Body of pancreas (tissue), 4 donors: ENCODE measurements around the gene HERC4. TPM values are rescaled to one million over a fixed set of nuclear protein-coding genes. Genes with fewer than 3 reads are reported as not detected.

Experiments
- ATAC-seq: fragments of 150-250 bp; one replicate; pipeline ENCODE4 v1.9.1; 2016
- DNase-seq, 4 donors: peaks; one replicate each; pipeline ENCODE4 v3.0.0-alpha.2; 2019
- H3K27ac ChIP-seq, 4 donors: fragments of 200-600 bp; sonication (generic); 1 replicate in 3 of 4; 2 replicates in 1 of 4; pipeline versions ENCODE4 v1.5.1 to v1.6.1; 2016 to 2019; ENCODE audit warnings: mild to moderate bottlenecking in 1 of 4, mixed read lengths in 1 of 4, moderate library complexity in 1 of 4
- H3K27me3 ChIP-seq, 2 donors: fragments of 200-600 bp; sonication (generic); one replicate each; pipeline ENCODE4 v1.6.0; 2016; ENCODE audit warnings: mild to moderate bottlenecking in 1 of 2
- H3K36me3 ChIP-seq, 2 donors: fragments of 200-600 bp; sonication (generic); replicated peaks in 1 of 2; 2 replicates each; pipeline ENCODE4 v1.5.1; 2016; ENCODE audit warnings: low read depth in 2 of 2; ENCODE audit not compliant: insufficient read depth in 1 of 2
- H3K4me1 ChIP-seq: fragments of 200-600 bp; sonication (generic); one replicate; pipeline ENCODE4 v1.6.0; 2016
- H3K4me3 ChIP-seq, 2 donors: fragments of 200-600 bp; sonication (generic); 1 replicate in 1 of 2; 2 replicates in 1 of 2; pipeline ENCODE4 v1.5.1; 2016 to 2019
- H3K9me3 ChIP-seq, 3 donors: fragments of 200-600 bp; sonication (generic); 1 replicate in 2 of 3; 2 replicates in 1 of 3; pipeline ENCODE4 v1.5.1; 2016
- POLR2A ChIP-seq, 3 donors: fragments of 450-650 bp; IDR thresholded peaks; one replicate each; pipeline ENCODE4 v1.6.1; 2016; ENCODE audit warnings: antibody characterized with exemption in 3 of 3, mild to moderate bottlenecking in 2 of 3
- WGBS, 2 donors: methylation state at CpG; one replicate each; pipeline ENCODE4 v1.1.5; 2017; 5-methylcytosine and 5-hydroxymethylcytosine counted together
- intact Hi-C: fragments of 100-400 bp; cut with DNase I; formaldehyde crosslinking; loops from one replicate; pipeline ENCODE4 v1.15.1; 2023
- total RNA-seq, 2 donors: library from RNA; depleted of rRNA; stranded (reverse); fragments of >200 nt; gene quantifications; one replicate each; pipeline ENCODE4 v1.1.0, GENCODE V29; 2016
- TF ChIP-seq, protein P1 (sequence below), 7 experiments: fragments of 450-650 bp in 4 of 7; fragments of 200-600 bp in 3 of 7; sonication (generic) in 3 of 7; IDR thresholded peaks; one replicate each; pipeline ENCODE4 v1.5.1; 2016 to 2019; ENCODE audit warnings: antibody characterized with exemption in 7 of 7

Gene HERC4
- total RNA-seq, 2 donors from 2014 or later, result 21.4 to 42.8 TPM

- no peak for DNase-seq
- no peaks in the 10 kb centered on the region for H3K9me3 ChIP-seq
- intact Hi-C loops, result no loop called here
- H3K4me1 ChIP-seq, result no peaks in the 10 kb centered on the region
- H3K27me3 ChIP-seq, result no peaks in the 10 kb centered on the region
- no peak overlapping the region for H3K27ac ChIP-seq
- no peak overlapping the region for H3K4me3 ChIP-seq
- H3K36me3 ChIP-seq, result no peaks in the 10 kb centered on the region
- TF ChIP-seq, protein P1, sequence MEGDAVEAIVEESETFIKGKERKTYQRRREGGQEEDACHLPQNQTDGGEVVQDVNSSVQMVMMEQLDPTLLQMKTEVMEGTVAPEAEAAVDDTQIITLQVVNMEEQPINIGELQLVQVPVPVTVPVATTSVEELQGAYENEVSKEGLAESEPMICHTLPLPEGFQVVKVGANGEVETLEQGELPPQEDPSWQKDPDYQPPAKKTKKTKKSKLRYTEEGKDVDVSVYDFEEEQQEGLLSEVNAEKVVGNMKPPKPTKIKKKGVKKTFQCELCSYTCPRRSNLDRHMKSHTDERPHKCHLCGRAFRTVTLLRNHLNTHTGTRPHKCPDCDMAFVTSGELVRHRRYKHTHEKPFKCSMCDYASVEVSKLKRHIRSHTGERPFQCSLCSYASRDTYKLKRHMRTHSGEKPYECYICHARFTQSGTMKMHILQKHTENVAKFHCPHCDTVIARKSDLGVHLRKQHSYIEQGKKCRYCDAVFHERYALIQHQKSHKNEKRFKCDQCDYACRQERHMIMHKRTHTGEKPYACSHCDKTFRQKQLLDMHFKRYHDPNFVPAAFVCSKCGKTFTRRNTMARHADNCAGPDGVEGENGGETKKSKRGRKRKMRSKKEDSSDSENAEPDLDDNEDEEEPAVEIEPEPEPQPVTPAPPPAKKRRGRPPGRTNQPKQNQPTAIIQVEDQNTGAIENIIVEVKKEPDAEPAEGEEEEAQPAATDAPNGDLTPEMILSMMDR (IDR thresholded peaks at IDR 0.05), result no peak
- no peak for TF ChIP-seq POLR2A (IDR thresholded peaks at IDR 0.05)
- WGBS, 2 donors, result 54 to 66% methylated on average over 7 of the region's 7 CpGs
- no peak for ATAC-seq
These were observed 12.0 kb upstream of the HERC4 start for GRCh38 chr10:68086910-68087684.

DNA sequence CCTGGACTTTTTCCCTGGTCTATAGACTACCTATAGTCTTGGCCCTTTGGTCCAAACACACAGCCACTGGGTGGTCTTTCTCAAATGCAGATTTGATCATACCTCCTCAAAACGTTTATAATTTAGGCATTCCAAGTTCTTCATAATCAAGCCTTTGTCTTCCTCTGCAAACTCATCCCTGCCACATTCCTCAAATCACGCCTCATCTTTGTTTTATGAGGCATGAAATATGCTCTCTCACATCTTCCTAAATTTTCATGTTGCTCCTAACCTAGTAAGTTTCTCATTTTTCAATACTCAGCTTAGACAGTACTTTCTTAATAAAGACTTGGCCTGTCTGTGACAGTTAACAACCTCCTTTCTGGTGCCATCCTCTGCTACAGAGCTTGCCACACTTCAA lies 10.9 kb upstream of the HERC4 start:
- Histone ChIP-seq H3K4me3 (no peak overlapping the region), H3K9me3 (no peaks in the 10 kb centered on the region), H3K36me3 (no peaks in the 10 kb centered on the region), H3K27me3 (no peaks in the 10 kb centered on the region), H3K4me1 (no peaks in the 10 kb centered on the region), H3K27ac (no peak overlapping the region)
- DNase-seq (no peak), ATAC-seq (no peak)
- TF ChIP-seq POLR2A (IDR thresholded peaks at IDR 0.05), result no peak
- TF ChIP-seq, protein P1 (IDR thresholded peaks at IDR 0.05), result no peak
- intact Hi-C loops, result no loop called here
- WGBS, 2 donors, result 56 to 61% methylated on average over 2 of the region's 2 CpGs

GRCh38 chr10:68084469-68084868 lies 9.4 kb upstream of the HERC4 start:
- WGBS, 2 donors, result 86 to 87% methylated on average over 4 of the region's 4 CpGs
- no peak for ATAC-seq
- no peak overlapping the region for H3K27ac ChIP-seq
- no peaks in the 10 kb centered on the region for H3K9me3 ChIP-seq
- no peak for TF ChIP-seq POLR2A (IDR thresholded peaks at IDR 0.05)
- TF ChIP-seq, protein P1 (IDR thresholded peaks at IDR 0.05), result no peak
- H3K27me3 ChIP-seq, result no peaks in the 10 kb centered on the region
- DNase-seq, result no peak
- H3K4me1 ChIP-seq, result no peaks in the 10 kb centered on the region
- intact Hi-C loops, result no loop called here
- H3K36me3 ChIP-seq, result no peaks in the 10 kb centered on the region
- no peak overlapping the region for H3K4me3 ChIP-seq

DNA sequence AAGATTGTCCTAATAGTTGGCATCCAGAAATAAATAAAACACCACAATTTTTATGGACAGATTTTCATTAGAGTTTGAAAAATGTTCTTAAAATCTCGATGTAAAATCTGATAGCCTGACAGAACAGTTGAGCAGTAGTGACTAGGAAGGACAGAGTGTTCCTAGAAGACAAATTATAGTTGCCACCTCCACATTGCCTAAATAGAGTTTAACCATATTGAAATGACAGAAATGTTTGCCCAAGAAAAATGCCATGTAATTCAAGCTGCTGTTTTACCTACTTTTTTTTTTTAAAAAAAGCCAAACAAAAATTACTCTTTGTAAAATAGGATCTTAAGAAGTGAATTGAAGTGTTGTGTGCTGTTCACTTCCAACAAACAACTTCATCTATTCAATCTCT lies 8.9 kb upstream of the HERC4 start:
- DNase-seq (no peak), ATAC-seq (no peak)
- H3K27me3 ChIP-seq, result no peaks in the 10 kb centered on the region
- H3K9me3 ChIP-seq, result no peaks in the 10 kb centered on the region
- no peaks in the 10 kb centered on the region for H3K36me3 ChIP-seq
- H3K27ac ChIP-seq, result no peak overlapping the region
- no peak overlapping the region for H3K4me3 ChIP-seq
- WGBS, 2 donors, result 18 to 19% methylated on average over 1 of the region's 1 CpG
- intact Hi-C loops, result no loop called here
- TF ChIP-seq POLR2A (IDR thresholded peaks at IDR 0.05), result no peak
- TF ChIP-seq, protein P1 (IDR thresholded peaks at IDR 0.05), result no peak
- H3K4me1 ChIP-seq, result no peaks in the 10 kb centered on the region

- H3K9me3 ChIP-seq, result peaks cover 0 to 3% (median 0%) of the 10 kb centered on the region in 3 donors
- no peaks in the 10 kb centered on the region for H3K4me1 ChIP-seq
- DNase-seq (no peak), ATAC-seq (no peak)
- 24 to 35% methylated on average over 1 of the region's 1 CpG for WGBS, 2 donors
- no peaks in the 10 kb centered on the region for H3K27me3 ChIP-seq
- no peaks in the 10 kb centered on the region for H3K36me3 ChIP-seq
- no peak overlapping the region for H3K4me3 ChIP-seq
- intact Hi-C loops, result no loop called here
- no peak overlapping the region for H3K27ac ChIP-seq
- TF ChIP-seq, protein P1 (IDR thresholded peaks at IDR 0.05), result peak in 6 of 7 experiments; percentile 12 to 63 (median 43)
- no peak for TF ChIP-seq POLR2A (IDR thresholded peaks at IDR 0.05)
These were observed 7.8 kb upstream of the HERC4 start for GRCh38 chr10:68082872-68083271.
